Measurements from ENCODE around the gene PAX1. TPM values are rescaled to one million over a fixed set of nuclear protein-coding genes. Genes with fewer than 3 reads are reported as not detected.

PAX1 gene
- total and polyA plus RNA-seq, 2 experiments from 2014 or later, result 0.14 TPM; not detected in 1

DNA sequence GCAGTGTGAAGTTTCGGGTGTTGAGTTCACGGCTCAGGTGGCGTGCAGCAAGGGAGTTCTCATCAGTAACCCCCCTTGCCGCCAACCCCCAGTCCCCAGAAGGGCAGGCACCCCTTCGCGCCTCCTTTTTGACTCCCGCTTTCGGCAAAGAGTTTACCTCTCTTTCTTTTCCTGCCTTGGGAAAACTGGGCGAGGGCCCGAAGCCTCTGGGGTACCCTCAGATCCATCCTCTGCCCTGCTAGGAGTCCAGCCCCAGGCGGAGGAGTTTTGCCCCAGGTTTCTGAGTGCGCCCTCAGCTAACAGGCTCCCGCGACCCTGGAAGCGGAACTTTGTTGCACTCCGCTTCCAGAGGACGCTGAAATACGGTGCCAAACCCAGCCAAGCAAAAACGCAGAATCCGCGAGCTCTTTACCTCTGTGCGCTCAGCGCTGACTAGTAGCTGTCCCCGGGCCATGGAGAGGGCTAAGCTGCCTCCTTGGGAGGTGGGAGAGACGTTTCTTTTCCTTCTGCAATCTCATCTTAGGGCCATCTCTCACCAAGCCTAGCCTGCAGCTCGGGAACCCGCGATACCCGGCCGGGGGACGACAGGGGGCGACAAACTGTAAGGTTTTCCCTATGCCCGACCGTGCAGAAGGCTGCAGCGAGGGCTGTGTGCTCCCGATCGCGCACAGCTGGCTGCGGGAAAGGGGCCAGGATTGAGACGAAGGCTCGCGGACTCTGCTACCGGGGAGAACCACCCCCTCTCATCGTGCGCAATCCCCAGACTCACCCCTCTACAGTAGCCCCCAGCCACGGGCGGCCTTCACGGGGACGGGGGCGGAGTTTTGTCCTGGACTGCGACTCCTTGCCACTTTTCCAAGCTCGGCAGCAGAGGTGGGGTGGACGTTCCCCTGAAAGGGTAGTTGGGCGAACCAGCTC is 2.7 kb upstream of the PAX1 start:
- peaks cover 38% of the 10 kb centered on the region for H3K4me1 ChIP-seq (ENCODE audit: insufficient read depth)
- no peak overlapping the region for H3K27ac Mint-ChIP-seq
- H3K27ac ChIP-seq (ENCODE audit: low read depth), result no peak overlapping the region
- peaks cover 100% of the 10 kb centered on the region for H3K27me3 ChIP-seq (ENCODE audit: insufficient read depth)
- H3K79me2 ChIP-seq (replicated peaks; ENCODE audit: insufficient read depth), result no peaks in the 10 kb centered on the region
- peaks cover 22% of the 10 kb centered on the region for H4K20me1 ChIP-seq (replicated peaks; ENCODE audit: insufficient read depth)
- peaks cover 3% of the 10 kb centered on the region; the same call in 1 of the 3 replicates for H3K36me3 Mint-ChIP-seq (ENCODE audit: low read depth)
- peaks cover 10% of the 10 kb centered on the region; the same call in 1 of the 2 replicates for H3F3A ChIP-seq (replicated peaks; ENCODE audit: low read depth)
- H3K4me2 ChIP-seq, result peak overlapping the region; percentile 64
- peaks cover 60% of the 10 kb centered on the region for H3K4me1 Mint-ChIP-seq
- peak overlapping the region; percentile 60 for H3K4me3 Mint-ChIP-seq
- no peaks in the 10 kb centered on the region for H3K36me3 ChIP-seq (ENCODE audit: insufficient read depth)
- H2AFZ ChIP-seq, result peak overlapping the region; percentile 92
- H3K9me2 ChIP-seq (ENCODE audit: insufficient read depth), result no peaks in the 10 kb centered on the region
- TF ChIP-seq JUNB (IDR thresholded peaks at IDR 0.05; ENCODE audit: unreplicated experiment) (no peak), POLR2AphosphoS5 (IDR thresholded peaks at IDR 0.05; ENCODE audit: low read depth) (no peak), EZH2phosphoT487 (IDR thresholded peaks at IDR 0.05; ENCODE audit: unreplicated experiment) (no peak), EZH2 (IDR thresholded peaks at IDR 0.05; ENCODE audit: low read depth, unreplicated experiment) (peak; percentile 66), ZNF331 (CRISPR knock-in tag; IDR thresholded peaks at IDR 0.05; ENCODE audit: low read depth) (no peak), ZNF114 (CRISPR knock-in tag; IDR thresholded peaks at IDR 0.05) (no peak), NANOG (IDR thresholded peaks at IDR 0.05; ENCODE audit: borderline replicate concordance) (no peak), CREB1 (CRISPR knock-in tag; IDR thresholded peaks at IDR 0.05; ENCODE audit: low read depth) (no peak), STAT1 (IDR thresholded peaks at IDR 0.05; ENCODE audit: unreplicated experiment) (no peak)
- TF ChIP-seq, protein P1, sequence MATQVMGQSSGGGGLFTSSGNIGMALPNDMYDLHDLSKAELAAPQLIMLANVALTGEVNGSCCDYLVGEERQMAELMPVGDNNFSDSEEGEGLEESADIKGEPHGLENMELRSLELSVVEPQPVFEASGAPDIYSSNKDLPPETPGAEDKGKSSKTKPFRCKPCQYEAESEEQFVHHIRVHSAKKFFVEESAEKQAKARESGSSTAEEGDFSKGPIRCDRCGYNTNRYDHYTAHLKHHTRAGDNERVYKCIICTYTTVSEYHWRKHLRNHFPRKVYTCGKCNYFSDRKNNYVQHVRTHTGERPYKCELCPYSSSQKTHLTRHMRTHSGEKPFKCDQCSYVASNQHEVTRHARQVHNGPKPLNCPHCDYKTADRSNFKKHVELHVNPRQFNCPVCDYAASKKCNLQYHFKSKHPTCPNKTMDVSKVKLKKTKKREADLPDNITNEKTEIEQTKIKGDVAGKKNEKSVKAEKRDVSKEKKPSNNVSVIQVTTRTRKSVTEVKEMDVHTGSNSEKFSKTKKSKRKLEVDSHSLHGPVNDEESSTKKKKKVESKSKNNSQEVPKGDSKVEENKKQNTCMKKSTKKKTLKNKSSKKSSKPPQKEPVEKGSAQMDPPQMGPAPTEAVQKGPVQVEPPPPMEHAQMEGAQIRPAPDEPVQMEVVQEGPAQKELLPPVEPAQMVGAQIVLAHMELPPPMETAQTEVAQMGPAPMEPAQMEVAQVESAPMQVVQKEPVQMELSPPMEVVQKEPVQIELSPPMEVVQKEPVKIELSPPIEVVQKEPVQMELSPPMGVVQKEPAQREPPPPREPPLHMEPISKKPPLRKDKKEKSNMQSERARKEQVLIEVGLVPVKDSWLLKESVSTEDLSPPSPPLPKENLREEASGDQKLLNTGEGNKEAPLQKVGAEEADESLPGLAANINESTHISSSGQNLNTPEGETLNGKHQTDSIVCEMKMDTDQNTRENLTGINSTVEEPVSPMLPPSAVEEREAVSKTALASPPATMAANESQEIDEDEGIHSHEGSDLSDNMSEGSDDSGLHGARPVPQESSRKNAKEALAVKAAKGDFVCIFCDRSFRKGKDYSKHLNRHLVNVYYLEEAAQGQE (IDR thresholded peaks at IDR 0.05; ENCODE audit: unreplicated experiment), result no peak
- TF ChIP-seq, protein P2, sequence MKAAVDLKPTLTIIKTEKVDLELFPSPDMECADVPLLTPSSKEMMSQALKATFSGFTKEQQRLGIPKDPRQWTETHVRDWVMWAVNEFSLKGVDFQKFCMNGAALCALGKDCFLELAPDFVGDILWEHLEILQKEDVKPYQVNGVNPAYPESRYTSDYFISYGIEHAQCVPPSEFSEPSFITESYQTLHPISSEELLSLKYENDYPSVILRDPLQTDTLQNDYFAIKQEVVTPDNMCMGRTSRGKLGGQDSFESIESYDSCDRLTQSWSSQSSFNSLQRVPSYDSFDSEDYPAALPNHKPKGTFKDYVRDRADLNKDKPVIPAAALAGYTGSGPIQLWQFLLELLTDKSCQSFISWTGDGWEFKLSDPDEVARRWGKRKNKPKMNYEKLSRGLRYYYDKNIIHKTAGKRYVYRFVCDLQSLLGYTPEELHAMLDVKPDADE (IDR thresholded peaks at IDR 0.05), result no peak
- TF ChIP-seq, protein P3, sequence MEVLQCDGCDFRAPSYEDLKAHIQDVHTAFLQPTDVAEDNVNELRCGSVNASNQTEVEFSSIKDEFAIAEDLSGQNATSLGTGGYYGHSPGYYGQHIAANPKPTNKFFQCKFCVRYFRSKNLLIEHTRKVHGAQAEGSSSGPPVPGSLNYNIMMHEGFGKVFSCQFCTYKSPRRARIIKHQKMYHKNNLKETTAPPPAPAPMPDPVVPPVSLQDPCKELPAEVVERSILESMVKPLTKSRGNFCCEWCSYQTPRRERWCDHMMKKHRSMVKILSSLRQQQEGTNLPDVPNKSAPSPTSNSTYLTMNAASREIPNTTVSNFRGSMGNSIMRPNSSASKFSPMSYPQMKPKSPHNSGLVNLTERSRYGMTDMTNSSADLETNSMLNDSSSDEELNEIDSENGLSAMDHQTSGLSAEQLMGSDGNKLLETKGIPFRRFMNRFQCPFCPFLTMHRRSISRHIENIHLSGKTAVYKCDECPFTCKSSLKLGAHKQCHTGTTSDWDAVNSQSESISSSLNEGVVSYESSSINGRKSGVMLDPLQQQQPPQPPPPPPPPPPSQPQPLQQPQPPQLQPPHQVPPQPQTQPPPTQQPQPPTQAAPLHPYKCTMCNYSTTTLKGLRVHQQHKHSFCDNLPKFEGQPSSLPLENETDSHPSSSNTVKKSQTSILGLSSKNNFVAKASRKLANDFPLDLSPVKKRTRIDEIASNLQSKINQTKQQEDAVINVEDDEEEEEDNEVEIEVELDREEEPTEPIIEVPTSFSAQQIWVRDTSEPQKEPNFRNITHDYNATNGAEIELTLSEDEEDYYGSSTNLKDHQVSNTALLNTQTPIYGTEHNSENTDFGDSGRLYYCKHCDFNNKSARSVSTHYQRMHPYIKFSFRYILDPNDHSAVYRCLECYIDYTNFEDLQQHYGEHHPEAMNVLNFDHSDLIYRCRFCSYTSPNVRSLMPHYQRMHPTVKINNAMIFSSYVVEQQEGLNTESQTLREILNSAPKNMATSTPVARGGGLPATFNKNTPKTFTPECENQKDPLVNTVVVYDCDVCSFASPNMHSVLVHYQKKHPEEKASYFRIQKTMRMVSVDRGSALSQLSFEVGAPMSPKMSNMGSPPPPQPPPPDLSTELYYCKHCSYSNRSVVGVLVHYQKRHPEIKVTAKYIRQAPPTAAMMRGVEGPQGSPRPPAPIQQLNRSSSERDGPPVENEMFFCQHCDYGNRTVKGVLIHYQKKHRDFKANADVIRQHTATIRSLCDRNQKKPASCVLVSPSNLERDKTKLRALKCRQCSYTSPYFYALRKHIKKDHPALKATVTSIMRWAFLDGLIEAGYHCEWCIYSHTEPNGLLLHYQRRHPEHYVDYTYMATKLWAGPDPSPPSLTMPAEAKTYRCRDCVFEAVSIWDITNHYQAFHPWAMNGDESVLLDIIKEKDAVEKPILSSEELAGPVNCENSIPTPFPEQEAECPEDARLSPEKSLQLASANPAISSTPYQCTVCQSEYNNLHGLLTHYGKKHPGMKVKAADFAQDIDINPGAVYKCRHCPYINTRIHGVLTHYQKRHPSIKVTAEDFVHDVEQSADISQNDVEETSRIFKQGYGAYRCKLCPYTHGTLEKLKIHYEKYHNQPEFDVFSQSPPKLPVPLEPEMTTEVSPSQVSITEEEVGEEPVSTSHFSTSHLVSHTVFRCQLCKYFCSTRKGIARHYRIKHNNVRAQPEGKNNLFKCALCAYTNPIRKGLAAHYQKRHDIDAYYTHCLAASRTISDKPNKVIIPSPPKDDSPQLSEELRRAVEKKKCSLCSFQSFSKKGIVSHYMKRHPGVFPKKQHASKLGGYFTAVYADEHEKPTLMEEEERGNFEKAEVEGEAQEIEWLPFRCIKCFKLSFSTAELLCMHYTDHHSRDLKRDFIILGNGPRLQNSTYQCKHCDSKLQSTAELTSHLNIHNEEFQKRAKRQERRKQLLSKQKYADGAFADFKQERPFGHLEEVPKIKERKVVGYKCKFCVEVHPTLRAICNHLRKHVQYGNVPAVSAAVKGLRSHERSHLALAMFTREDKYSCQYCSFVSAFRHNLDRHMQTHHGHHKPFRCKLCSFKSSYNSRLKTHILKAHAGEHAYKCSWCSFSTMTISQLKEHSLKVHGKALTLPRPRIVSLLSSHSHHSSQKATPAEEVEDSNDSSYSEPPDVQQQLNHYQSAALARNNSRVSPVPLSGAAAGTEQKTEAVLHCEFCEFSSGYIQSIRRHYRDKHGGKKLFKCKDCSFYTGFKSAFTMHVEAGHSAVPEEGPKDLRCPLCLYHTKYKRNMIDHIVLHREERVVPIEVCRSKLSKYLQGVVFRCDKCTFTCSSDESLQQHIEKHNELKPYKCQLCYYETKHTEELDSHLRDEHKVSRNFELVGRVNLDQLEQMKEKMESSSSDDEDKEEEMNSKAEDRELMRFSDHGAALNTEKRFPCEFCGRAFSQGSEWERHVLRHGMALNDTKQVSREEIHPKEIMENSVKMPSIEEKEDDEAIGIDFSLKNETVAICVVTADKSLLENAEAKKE (CRISPR knock-in tag; IDR thresholded peaks at IDR 0.05), result no peak
- TF ChIP-seq, protein P4, sequence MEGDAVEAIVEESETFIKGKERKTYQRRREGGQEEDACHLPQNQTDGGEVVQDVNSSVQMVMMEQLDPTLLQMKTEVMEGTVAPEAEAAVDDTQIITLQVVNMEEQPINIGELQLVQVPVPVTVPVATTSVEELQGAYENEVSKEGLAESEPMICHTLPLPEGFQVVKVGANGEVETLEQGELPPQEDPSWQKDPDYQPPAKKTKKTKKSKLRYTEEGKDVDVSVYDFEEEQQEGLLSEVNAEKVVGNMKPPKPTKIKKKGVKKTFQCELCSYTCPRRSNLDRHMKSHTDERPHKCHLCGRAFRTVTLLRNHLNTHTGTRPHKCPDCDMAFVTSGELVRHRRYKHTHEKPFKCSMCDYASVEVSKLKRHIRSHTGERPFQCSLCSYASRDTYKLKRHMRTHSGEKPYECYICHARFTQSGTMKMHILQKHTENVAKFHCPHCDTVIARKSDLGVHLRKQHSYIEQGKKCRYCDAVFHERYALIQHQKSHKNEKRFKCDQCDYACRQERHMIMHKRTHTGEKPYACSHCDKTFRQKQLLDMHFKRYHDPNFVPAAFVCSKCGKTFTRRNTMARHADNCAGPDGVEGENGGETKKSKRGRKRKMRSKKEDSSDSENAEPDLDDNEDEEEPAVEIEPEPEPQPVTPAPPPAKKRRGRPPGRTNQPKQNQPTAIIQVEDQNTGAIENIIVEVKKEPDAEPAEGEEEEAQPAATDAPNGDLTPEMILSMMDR (conservative IDR thresholded peaks at IDR 0.05; ENCODE audit: low read depth in 2 of 2), result peak; percentile 74 to 76
- DNase-seq (ENCODE audit: low spot score), result peak; percentile 91
- H3K9me3 Mint-ChIP-seq, result no peaks in the 10 kb centered on the region; the same call in 1 of the 3 replicates
- peak overlapping the region; percentile 39 for H3K4me3 ChIP-seq
- ATAC-seq, result peak; percentile 69
- peaks cover 98% of the 10 kb centered on the region for H3K27me3 Mint-ChIP-seq (ENCODE audit: insufficient read depth, low read depth, poor library complexity)

Data from GM23338 (cell line).